Heart left ventricle (tissue), 16 donors: Measurements from ENCODE around the gene MAGI2. TPM values are rescaled to one million over a fixed set of nuclear protein-coding genes. Genes with fewer than 3 reads are reported as not detected.

Experiments
- ATAC-seq, 4 donors: fragments of 200-7000 bp; cut with Tn5 transposase; one replicate each; pipeline ENCODE4 v1.9.1; 2020 to 2022; ENCODE audit warnings: moderate library complexity in 4 of 4, mild to moderate bottlenecking in 3 of 4, moderate number of reproducible peaks in 1 of 4
- DNase-seq, 5 donors: peaks; one replicate each; pipeline ENCODE4 v3.0.0-alpha.2; 2020
- H3K27ac ChIP-seq, 12 donors: fragments of 200-600 bp; sonication (generic) in 4 of 12; one replicate each; pipeline versions ENCODE4 v1.5.0 to v1.8.0; 2016 to 2022; ENCODE audit warnings: mild to moderate bottlenecking in 2 of 12
- H3K27me3 ChIP-seq, 9 donors: fragments of 200-600 bp; sonication (generic) in 2 of 9; one replicate each; pipeline versions ENCODE4 v1.5.1 to v1.8.0; 2016 to 2022; ENCODE audit warnings: mild to moderate bottlenecking in 3 of 9
- H3K36me3 ChIP-seq, 9 donors: fragments of 200-600 bp; sonication (generic) in 2 of 9; one replicate each; pipeline versions ENCODE4 v1.5.0 to v1.8.0; 2018 to 2022; ENCODE audit warnings: mild to moderate bottlenecking in 2 of 9
- H3K4me1 ChIP-seq, 12 donors: fragments of 200-600 bp; sonication (generic) in 4 of 12; one replicate each; pipeline versions ENCODE4 v1.5.0 to v1.8.0; 2016 to 2022; ENCODE audit warnings: mild to moderate bottlenecking in 3 of 12
- H3K4me3 ChIP-seq, 12 donors: fragments of 200-600 bp; sonication (generic) in 4 of 12; one replicate each; pipeline versions ENCODE4 v1.5.0 to v1.8.0; 2017 to 2022; ENCODE audit warnings: mild to moderate bottlenecking in 9 of 12, moderate library complexity in 4 of 12
- H3K9me3 ChIP-seq, 12 donors: fragments of 200-600 bp; sonication (generic) in 4 of 12; one replicate each; pipeline versions ENCODE4 v1.5.0 to v1.8.0; 2016 to 2022; ENCODE audit warnings: mild to moderate bottlenecking in 1 of 12
- POLR2A ChIP-seq, 2 donors: fragments of 450-650 bp; IDR thresholded peaks; one replicate each; pipeline ENCODE4 v1.6.1; 2017; ENCODE audit warnings: antibody characterized with exemption in 2 of 2, mild to moderate bottlenecking in 2 of 2, moderate library complexity in 2 of 2
- WGBS, 4 donors: extraction: QIAGEN DNeasy Blood & Tissue Kit in 2 of 4; methylation state at CpG; one replicate each; pipeline versions ENCODE4 v1.1.5 to v1.1.7; 2013 to 2018; 5-methylcytosine and 5-hydroxymethylcytosine counted together
- intact Hi-C, 10 donors: fragments of 100-400 bp; cut with DNase I; formaldehyde crosslinking; loops; one replicate each; pipeline versions ENCODE4 v1.11.1 to v1.14.2; 2022
- polyA plus RNA-seq, 2 donors: library from polyadenylated mRNA; stranded (reverse); fragments of 200-250 nt; gene quantifications; one replicate each; pipeline ENCODE4 v1.2.3, GENCODE V29; 2013
- total RNA-seq, 9 donors: library from RNA; depleted of rRNA in 2 of 9; stranded (reverse); fragments of >200 nt in 2 of 9; fragmentation: NEBNext Ultra II Directional in 3 of 9; extraction: Animal tissue kit (Norgen Biotek cat#: 25700) in 3 of 9; gene quantifications; one replicate each; pipeline versions ENCODE4 v1.1.0 to v1.2.4, GENCODE V29; 2016 to 2023
- TF ChIP-seq, protein P1 (sequence below), 12 donors: fragments of 200-600 bp; sonication (generic) in 4 of 12; IDR thresholded peaks; one replicate each; pipeline versions ENCODE4 v1.5.0 to v1.8.0; 2018 to 2022; ENCODE audit warnings: antibody characterized with exemption in 12 of 12, mild to moderate bottlenecking in 5 of 12
- donor health status: ischemic (EF 13 %, LVEDD 7.1; RV severe dilation, severe dysfunction).
- donor health status: healthy with polysubstance abuse.
- donor health status: DM: no; HTN: yes; CAD: no.
- donor health status: DM: no; HTN: no; CAD: no.
- donor health status: ischemic (EF 25% LVEDD 6.9; RV normal size, moderate dysfunction).
- donor health status: ischemic (EF 25% LVEDD 5.7; RV mildly dilated, moderate dysfunction).
- donor health status: healthy.
- donor health status: DM: yes; HTN: yes; CAD: no.
- donor health status: ischemic (EF 35%, LVEDD 5.7; RV mildly dilated, moderate dysfunction).
- donor health status: nonischemic (EF 11% LVEDD 7.7; RV severe dilation, severe dysfunction).
- donor health status: DM: yes; HTN: yes; CAD: no.
- donor health status: PGD.
- donor health status: ischemic (EF 29% LVEDD 5.4; RV normal size, mild dysfunction).
- donor health status: nonischemic (EF 23%, LVEDD 6.1; RV moderate dilation, normal function).

The MAGI2 gene
- total and polyA plus RNA-seq, 11 donors = 1.1 to 6.8 (median 3.8) TPM

DNA sequence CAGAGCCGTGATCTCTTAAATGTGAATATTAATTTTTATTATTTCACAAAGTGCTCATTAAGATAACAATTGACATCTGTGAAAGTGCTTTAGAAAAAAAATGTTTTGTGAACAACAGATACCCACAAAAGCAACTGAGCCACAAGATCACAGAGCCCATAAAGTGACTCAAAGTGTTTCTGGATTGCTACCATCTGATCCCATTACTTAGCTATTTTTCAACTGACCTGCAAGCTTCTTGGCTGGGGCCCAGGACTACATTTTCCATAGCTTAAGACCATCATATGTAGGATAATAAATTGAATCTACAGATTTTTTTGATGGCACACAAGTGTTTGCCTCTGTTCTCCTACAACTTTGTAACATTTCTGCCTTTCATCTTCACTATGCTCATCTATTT, 980.4 kb downstream of the MAGI2 start:
- Histone ChIP-seq H3K27ac (no peak overlapping the region), H3K4me3 (no peak overlapping the region), H3K27me3 (no peaks in the 10 kb centered on the region), H3K36me3 (no peaks in the 10 kb centered on the region), H3K4me1 (peaks cover 0 to 3% (median 0%) of the 10 kb centered on the region in 12 donors), H3K9me3 (no peaks in the 10 kb centered on the region)
- 69 to 82% (median 75%) methylated on average over 1 of the region's 1 CpG for WGBS, 4 donors
- TF ChIP-seq POLR2A (IDR thresholded peaks at IDR 0.05) = no peak
- TF ChIP-seq, protein P1, sequence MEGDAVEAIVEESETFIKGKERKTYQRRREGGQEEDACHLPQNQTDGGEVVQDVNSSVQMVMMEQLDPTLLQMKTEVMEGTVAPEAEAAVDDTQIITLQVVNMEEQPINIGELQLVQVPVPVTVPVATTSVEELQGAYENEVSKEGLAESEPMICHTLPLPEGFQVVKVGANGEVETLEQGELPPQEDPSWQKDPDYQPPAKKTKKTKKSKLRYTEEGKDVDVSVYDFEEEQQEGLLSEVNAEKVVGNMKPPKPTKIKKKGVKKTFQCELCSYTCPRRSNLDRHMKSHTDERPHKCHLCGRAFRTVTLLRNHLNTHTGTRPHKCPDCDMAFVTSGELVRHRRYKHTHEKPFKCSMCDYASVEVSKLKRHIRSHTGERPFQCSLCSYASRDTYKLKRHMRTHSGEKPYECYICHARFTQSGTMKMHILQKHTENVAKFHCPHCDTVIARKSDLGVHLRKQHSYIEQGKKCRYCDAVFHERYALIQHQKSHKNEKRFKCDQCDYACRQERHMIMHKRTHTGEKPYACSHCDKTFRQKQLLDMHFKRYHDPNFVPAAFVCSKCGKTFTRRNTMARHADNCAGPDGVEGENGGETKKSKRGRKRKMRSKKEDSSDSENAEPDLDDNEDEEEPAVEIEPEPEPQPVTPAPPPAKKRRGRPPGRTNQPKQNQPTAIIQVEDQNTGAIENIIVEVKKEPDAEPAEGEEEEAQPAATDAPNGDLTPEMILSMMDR (IDR thresholded peaks at IDR 0.05) = no peak
- intact Hi-C loops = no loop called here
- ATAC-seq = no peak
- no peak for DNase-seq

DNA sequence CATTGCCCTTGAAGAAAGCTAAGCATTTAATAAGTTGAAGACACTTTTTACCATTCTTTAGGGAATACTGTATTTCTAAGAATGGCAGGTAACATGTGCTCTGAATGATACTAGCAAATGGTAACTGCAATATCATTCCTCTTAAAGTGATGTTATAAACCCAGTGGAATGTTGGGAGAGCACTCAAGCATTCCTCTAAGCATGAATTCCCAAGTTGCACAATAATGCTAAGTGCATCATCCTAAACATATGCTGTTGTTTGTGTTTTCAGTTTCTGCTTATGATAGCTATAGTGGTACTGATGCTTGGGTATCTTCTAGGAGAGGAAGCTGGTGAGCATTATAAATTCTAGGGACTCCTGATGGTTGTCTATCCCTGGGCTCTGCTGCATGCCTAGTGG, 980.9 kb downstream of the MAGI2 start:
- no peaks in the 10 kb centered on the region for H3K27me3 ChIP-seq
- DNase-seq (no peak), ATAC-seq (no peak)
- no peak for TF ChIP-seq POLR2A (IDR thresholded peaks at IDR 0.05)
- TF ChIP-seq, protein P1 (IDR thresholded peaks at IDR 0.05) = no peak
- H3K27ac ChIP-seq = no peak overlapping the region
- no peak overlapping the region for H3K4me3 ChIP-seq
- peaks cover 0 to 3% (median 0%) of the 10 kb centered on the region in 12 donors for H3K4me1 ChIP-seq
- intact Hi-C loops = no loop called here
- no peaks in the 10 kb centered on the region for H3K36me3 ChIP-seq
- no peaks in the 10 kb centered on the region for H3K9me3 ChIP-seq

DNA sequence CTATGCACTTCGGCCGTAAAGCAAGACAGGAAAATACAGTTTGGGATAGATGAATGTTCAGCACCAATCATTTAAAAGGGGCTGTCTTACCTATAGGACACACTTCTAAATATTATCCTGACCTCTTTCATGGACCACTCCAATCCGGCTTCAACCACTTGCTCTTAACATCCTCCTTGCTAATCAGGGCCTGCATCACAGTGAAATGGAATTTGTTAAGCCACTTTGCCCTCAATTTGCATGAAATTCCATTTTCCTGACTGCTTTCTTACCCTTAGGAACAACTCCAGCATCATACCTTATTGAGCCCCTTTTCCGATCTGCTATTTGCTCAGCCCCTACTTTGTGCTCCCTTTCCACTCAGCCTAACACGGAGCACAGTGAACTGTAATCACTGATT, 987.6 kb downstream of the MAGI2 start:
- 71 to 82% (median 77%) methylated on average over 5 of the region's 5 CpGs for WGBS, 4 donors
- Histone ChIP-seq H3K36me3 (no peaks in the 10 kb centered on the region), H3K4me3 (no peak overlapping the region), H3K27me3 (no peaks in the 10 kb centered on the region), H3K9me3 (no peaks in the 10 kb centered on the region), H3K4me1 (no peaks in the 10 kb centered on the region), H3K27ac (no peak overlapping the region)
- TF ChIP-seq, protein P1 (IDR thresholded peaks at IDR 0.05) = no peak
- no peak for TF ChIP-seq POLR2A (IDR thresholded peaks at IDR 0.05)
- DNase-seq (no peak), ATAC-seq (no peak)
- intact Hi-C loops = no loop called here

DNA sequence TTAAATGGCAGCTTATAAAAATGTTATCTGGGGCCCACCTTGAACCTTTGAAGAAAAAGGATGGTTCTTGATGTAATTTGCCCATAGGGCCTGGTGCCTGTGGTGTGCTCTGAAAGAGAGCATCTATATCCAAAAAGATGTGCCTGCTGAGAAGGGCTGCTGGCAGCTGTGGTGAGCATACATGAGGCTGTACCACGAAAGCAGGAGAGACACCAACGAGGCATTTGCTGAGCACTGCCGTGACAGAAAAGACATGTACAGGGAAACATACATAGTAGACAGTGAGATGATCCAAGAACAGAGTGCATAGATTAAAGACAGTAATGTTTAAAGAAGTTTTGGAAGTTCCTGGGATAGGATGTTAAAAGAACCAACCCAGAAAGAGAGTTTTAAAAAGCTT, 990.4 kb downstream of the MAGI2 start:
- WGBS, 4 donors = 89 to 90% (median 90%) methylated on average over 3 of the region's 3 CpGs
- Histone ChIP-seq H3K9me3 (no peaks in the 10 kb centered on the region), H3K27ac (no peak overlapping the region), H3K36me3 (no peaks in the 10 kb centered on the region), H3K4me3 (no peak overlapping the region), H3K4me1 (no peaks in the 10 kb centered on the region), H3K27me3 (no peaks in the 10 kb centered on the region)
- DNase-seq = no peak
- intact Hi-C loops = no loop called here
- no peak for TF ChIP-seq POLR2A (IDR thresholded peaks at IDR 0.05)
- TF ChIP-seq, protein P1 (IDR thresholded peaks at IDR 0.05) = no peak
- no peak for ATAC-seq
